ENCODE measurements around the gene PNO1.

Gene PNO1

GRCh38 chr2:68190991-68191731, 33.5 kb downstream of the PNO1 start:
- CTCF ChIA-PET, result interaction anchor here (0.6 to 2.3 kb wide), 5 partner anchors 10 to 250 kb away, joined by 3 to 6 read pairs (median 3); no protein-coding TSS in a partner anchor

More at GRCh38 chr2:68190991-68191731, 33.5 kb downstream of the PNO1 start:
- Histone ChIP-seq H3K27ac (ENCODE audit: extremely low read depth, low read depth, low read length) (no peak overlapping the region), H3K36me3 (ENCODE audit: control insufficient read depth in 2 of 2, insufficient read depth in 1 of 2, low read length in 2 of 2) (no peaks in the 10 kb centered on the region; a peak in 1 of 3 replicates), H3K4me3 (ENCODE audit: low read depth, low read length) (no peak overlapping the region), H3K4me1 (ENCODE audit: control insufficient read depth, insufficient read depth, low read length) (peaks cover 15% of the 10 kb centered on the region), H3K9me3 (ENCODE audit: control insufficient read depth, insufficient read depth, low read depth, low read length) (no peaks in the 10 kb centered on the region)
- TF ChIP-seq ZNF639 (tag by site-specific recombination; IDR thresholded peaks at IDR 0.05) (no peak), PRDM4 (tag by site-specific recombination; IDR thresholded peaks at IDR 0.05) (no peak), ZNF555 (tag by site-specific recombination; conservative IDR thresholded peaks at IDR 0.05) (no peak), INSM2 (tag by site-specific recombination; IDR thresholded peaks at IDR 0.05) (no peak), ZNF169 (tag by site-specific recombination; IDR thresholded peaks at IDR 0.05) (no peak), PRDM10 (tag by site-specific recombination; IDR thresholded peaks at IDR 0.05) (peak; percentile 45; the same call in 1 of the 2 replicates), ZBTB11 (tag by site-specific recombination; conservative IDR thresholded peaks at IDR 0.05; ENCODE audit: low read depth) (no peak), OSR2 (tag by site-specific recombination; IDR thresholded peaks at IDR 0.05) (no peak), SP7 (tag by site-specific recombination; IDR thresholded peaks at IDR 0.05) (peak; percentile 77), ZNF449 (tag by site-specific recombination; IDR thresholded peaks at IDR 0.05) (no peak), ZNF239 (tag by site-specific recombination; IDR thresholded peaks at IDR 0.05) (no peak), ZNF394 (tag by site-specific recombination; IDR thresholded peaks at IDR 0.05; ENCODE audit: borderline replicate concordance) (no peak), ZNF311 (tag by site-specific recombination; IDR thresholded peaks at IDR 0.05; ENCODE audit: borderline replicate concordance) (no peak), KLF17 (tag by site-specific recombination; IDR thresholded peaks at IDR 0.05) (no peak)
- POLR2A ChIA-PET, result interaction anchor here (1.0 kb wide), 1 partner anchor 61 kb away, joined by 3 read pairs; the partner anchor contains the start of gene PPP3R1
